GM12865 (cell line): ENCODE results near the gene FFAR4.
"Not testable (repeated sequence)": the region's sequence is repeated elsewhere in the genome, so short reads cannot be mapped to it uniquely, and the experiment has no call there.

ENCODE experiments used
- DNase-seq: peaks from one replicate; pipeline ENCODE4 v3.0.0; 2010; ENCODE audit warnings: low read depth
- H3K4me3 ChIP-seq: 2 replicates; pipeline ENCODE4 v1.5.1; 2011; ENCODE audit warnings: mild to moderate bottlenecking, low read depth, low read length, control low read depth
- CTCF ChIP-seq: IDR thresholded peaks from 2 replicates; pipeline ENCODE4 v1.5.1; 2011; ENCODE audit warnings: low read length, control low read depth, low read depth, inconsistent platforms; ENCODE audit not compliant: insufficient read depth; ENCODE audit errors: missing control alignments

FFAR4 gene

DNA sequence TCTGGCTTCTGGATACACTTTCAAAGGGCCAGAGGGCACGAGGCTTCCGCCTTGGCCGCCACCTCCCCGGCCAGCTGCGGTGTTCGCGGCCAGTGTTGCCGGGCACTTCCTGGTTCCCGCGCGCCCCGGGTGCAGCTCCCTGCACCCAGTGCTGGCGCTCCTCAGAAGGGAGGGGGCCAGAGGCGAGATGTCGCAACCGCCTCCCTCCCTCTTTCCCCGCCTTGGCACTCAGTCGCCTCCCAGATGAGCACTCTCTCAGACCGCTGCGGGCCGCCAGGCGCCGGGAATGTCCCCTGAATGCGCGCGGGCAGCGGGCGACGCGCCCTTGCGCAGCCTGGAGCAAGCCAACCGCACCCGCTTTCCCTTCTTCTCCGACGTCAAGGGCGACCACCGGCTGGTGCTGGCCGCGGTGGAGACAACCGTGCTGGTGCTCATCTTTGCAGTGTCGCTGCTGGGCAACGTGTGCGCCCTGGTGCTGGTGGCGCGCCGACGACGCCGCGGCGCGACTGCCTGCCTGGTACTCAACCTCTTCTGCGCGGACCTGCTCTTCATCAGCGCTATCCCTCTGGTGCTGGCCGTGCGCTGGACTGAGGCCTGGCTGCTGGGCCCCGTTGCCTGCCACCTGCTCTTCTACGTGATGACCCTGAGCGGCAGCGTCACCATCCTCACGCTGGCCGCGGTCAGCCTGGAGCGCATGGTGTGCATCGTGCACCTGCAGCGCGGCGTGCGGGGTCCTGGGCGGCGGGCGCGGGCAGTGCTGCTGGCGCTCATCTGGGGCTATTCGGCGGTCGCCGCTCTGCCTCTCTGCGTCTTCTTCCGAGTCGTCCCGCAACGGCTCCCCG is at the start of gene FFAR4:
Gene FFAR4 (plus strand): TSS at position 231 of the 842 bp plus-strand sequence. CDS start 56 bp downstream, at position 287.
- no peak within 1 kb of the TSS for H3K4me3 ChIP-seq
- no peak for TF ChIP-seq CTCF
- no peak for DNase-seq

DNA sequence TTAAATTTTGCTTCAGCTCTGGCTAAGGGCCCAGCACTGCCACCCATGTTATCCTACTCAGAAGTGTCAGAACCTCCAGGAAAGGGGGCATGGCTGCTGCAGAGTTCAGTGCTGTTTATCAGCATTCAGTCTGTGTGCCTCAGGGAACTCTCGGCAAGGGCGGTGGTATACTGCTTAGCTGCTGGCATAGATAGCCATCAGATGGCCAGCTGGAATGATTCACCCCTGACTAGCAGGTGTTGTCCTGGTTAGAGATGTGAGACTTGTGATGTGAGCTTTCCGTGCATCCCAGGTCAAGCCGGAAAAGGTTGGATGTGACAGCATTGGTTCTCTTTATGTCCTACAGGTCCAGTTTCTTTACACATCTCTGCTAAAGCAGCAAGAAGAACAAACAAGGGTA is 47.9 kb upstream of the FFAR4 start:
- no peak for DNase-seq
- no peak overlapping the region for H3K4me3 ChIP-seq
- TF ChIP-seq CTCF, result no peak

GRCh38 chr10:93535293-93535692 is 31.2 kb upstream of the FFAR4 start:
- no peak for TF ChIP-seq CTCF
- no peak overlapping the region for H3K4me3 ChIP-seq
- DNase-seq, result no peak

- DNase-seq, H3K4me3 ChIP-seq: not testable (repeated sequence)
These were observed 25.6 kb upstream of the FFAR4 start for GRCh38 chr10:93540871-93541270.

GRCh38 chr10:93541402-93542357 is 24.8 kb upstream of the FFAR4 start:
- DNase-seq, result peak; percentile 17
- peak; percentile 59 for TF ChIP-seq CTCF
- H3K4me3 ChIP-seq, result no peak overlapping the region

DNA sequence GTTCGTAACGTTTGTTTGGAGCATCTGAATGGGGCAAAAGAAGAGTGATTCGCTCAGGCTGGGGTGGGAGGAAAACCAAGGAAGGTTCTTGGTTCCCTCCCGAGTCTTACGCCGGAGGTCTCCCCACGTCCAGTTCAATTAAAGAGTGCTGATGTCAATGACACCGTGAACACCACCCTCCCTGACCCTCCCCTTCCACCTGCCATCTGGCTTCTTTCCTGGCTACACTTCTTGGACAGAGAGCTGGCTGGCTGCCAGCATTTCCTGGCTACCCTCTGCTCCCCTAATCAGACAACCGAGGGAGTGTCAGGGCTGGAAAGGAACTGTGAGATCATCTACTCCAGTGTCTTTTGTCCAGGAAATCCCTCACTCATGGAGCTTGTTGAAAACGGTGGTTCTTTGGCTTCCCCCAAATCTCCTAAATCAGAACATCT is 24.1 kb upstream of the FFAR4 start:
- no peak for TF ChIP-seq CTCF
- H3K4me3 ChIP-seq, result no peak overlapping the region
- DNase-seq, result no peak

GRCh38 chr10:93546995-93547394 is 19.5 kb upstream of the FFAR4 start:
- H3K4me3 ChIP-seq, DNase-seq: not testable (repeated sequence)
